Ovary (tissue), 3 donors: ENCODE data around the gene LYRM4.

Source experiments
- CTCF ChIP-seq, 3 donors: fragments of 450-650 bp in 2 of 3; fragments of 200-600 bp in 1 of 3; IDR thresholded peaks; one replicate each; pipeline versions ENCODE4 v1.5.1 to v1.8.0; 2016 to 2022; ENCODE audit warnings: antibody characterized with exemption in 3 of 3, mild to moderate bottlenecking in 1 of 3
- EP300 ChIP-seq: sonication (generic); formaldehyde crosslinking; IDR thresholded peaks from one replicate; pipeline ENCODE4 v1.6.1; 2017; ENCODE audit warnings: antibody characterized with exemption
- donor health status: DM: no; HTN: no; CAD: no.

GRCh38 chr6:5181510-5182317 lies 79.0 kb downstream of the LYRM4 start:
- TF ChIP-seq CTCF (IDR thresholded peaks at IDR 0.05) (no peak), EP300 (no peak)
